H1 (cell line): ENCODE results near the gene NOL4L. TPM values are rescaled to one million over a fixed set of nuclear protein-coding genes. Genes with fewer than 3 reads are reported as not detected.

Source experiments
- CTCF ChIA-PET: fragments of 300-600 bp; sonication (Branson Sonifier 250); formaldehyde crosslinking; loops from one replicate; lab custom pipeline; 2021; ENCODE audit not compliant: partially characterized antibody; lab: Charles Lee
- POLR2A ChIA-PET: fragments of 300-600 bp; sonication (Branson Sonifier 250); formaldehyde crosslinking; loops from one replicate; lab custom pipeline; 2021; ENCODE audit warnings: inconsistent platforms; ENCODE audit not compliant: partially characterized antibody; lab: Charles Lee
- DNase-seq, 2 experiments: peaks; one replicate each; pipeline versions ENCODE4 v3.0.0 to v3.0.0-alpha.2; 2010 to 2022; ENCODE audit warnings: low spot score in 2 of 2, low read depth in 1 of 2, mixed read lengths in 1 of 2
- FAIRE-seq: peaks from 2 replicates; lab custom pipeline; 2011; peaks lifted over from hg19 to GRCh38; lab: Jason Lieb, UNC
- H2AFZ ChIP-seq: 2 replicates; pipeline ENCODE4 v1.8.1; 2012; ENCODE audit warnings: low read length, inconsistent platforms
- H2AK5ac ChIP-seq: 2 replicates; pipeline ENCODE4 v1.6.1; 2013; ENCODE audit warnings: low read depth, low read length
- H2BK120ac ChIP-seq: replicated peaks from 2 replicates; pipeline ENCODE3; 2013; ENCODE audit warnings: low read depth, low read length, inconsistent platforms
- H2BK12ac ChIP-seq: 2 replicates; pipeline ENCODE4 v1.6.1; 2013; ENCODE audit warnings: low read depth, low read length
- H2BK15ac ChIP-seq: 2 replicates; pipeline ENCODE4 v1.6.1; 2013; ENCODE audit warnings: low read length
- H2BK20ac ChIP-seq: 2 replicates; pipeline ENCODE4 v1.6.1; 2013; ENCODE audit warnings: low read length
- H2BK5ac ChIP-seq: 2 replicates; pipeline ENCODE4 v1.6.1; 2013; ENCODE audit warnings: low read depth, low read length
- H3K14ac ChIP-seq: 2 replicates; pipeline ENCODE4 v1.6.1; 2013; ENCODE audit warnings: inconsistent platforms; ENCODE audit not compliant: insufficient read length
- H3K18ac ChIP-seq: 2 replicates; pipeline ENCODE4 v1.6.1; 2013; ENCODE audit warnings: low read length; ENCODE audit errors: extremely low read depth
- H3K23ac ChIP-seq: 2 replicates; pipeline ENCODE4 v1.6.1; 2013; ENCODE audit warnings: inconsistent platforms; ENCODE audit not compliant: insufficient read length
- H3K23me2 ChIP-seq: 2 replicates; pipeline ENCODE4 v1.6.1; 2013; ENCODE audit warnings: low read depth, low read length
- H3K27ac ChIP-seq: 2 replicates; pipeline ENCODE4 v1.6.1; 2011; ENCODE audit warnings: low read depth, low read length, inconsistent platforms
- H3K27me3 ChIP-seq, 4 experiments: replicated peaks in 1 of 4; 1 replicate in 1 of 4; 2 replicates in 3 of 4; pipeline versions ENCODE4 v1.6.1 to v1.8.1; 2011 to 2013; ENCODE audit warnings: low read length in 3 of 4, mild to moderate bottlenecking in 3 of 4, inconsistent platforms in 2 of 4, mixed read lengths in 2 of 4, moderate library complexity in 1 of 4; ENCODE audit not compliant: control insufficient read depth in 3 of 4, insufficient read depth in 3 of 4; ENCODE audit errors: extremely low read depth in 1 of 4
- H3K36me3 ChIP-seq, 4 experiments: 2 replicates each; pipeline versions ENCODE4 v1.6.1 to v1.8.1; 2011 to 2013; ENCODE audit warnings: mild to moderate bottlenecking in 4 of 4, low read length in 3 of 4, moderate library complexity in 2 of 4, control low read depth in 1 of 4, inconsistent platforms in 1 of 4; ENCODE audit not compliant: insufficient read depth in 4 of 4, control insufficient read depth in 2 of 4
- H3K4ac ChIP-seq: replicated peaks from 2 replicates; pipeline ENCODE3; 2013; ENCODE audit warnings: low read length, low read depth, mixed read lengths, inconsistent platforms; ENCODE audit not compliant: insufficient read length
- H3K4me1 ChIP-seq, 4 experiments: replicated peaks in 1 of 4; 1 replicate in 1 of 4; 2 replicates in 3 of 4; pipeline versions ENCODE4 v1.6.1 to v1.8.1; 2011 to 2013; ENCODE audit warnings: low read length in 3 of 4, inconsistent platforms in 2 of 4, mixed read lengths in 1 of 4; ENCODE audit not compliant: insufficient read depth in 4 of 4, control insufficient read depth in 3 of 4
- H3K4me2 ChIP-seq, 2 experiments: 2 replicates each; pipeline versions ENCODE4 v1.6.1 to v1.8.1; 2011 to 2013; ENCODE audit warnings: low read depth in 2 of 2, low read length in 2 of 2, control low read depth in 1 of 2, inconsistent platforms in 1 of 2, mild to moderate bottlenecking in 1 of 2; ENCODE audit not compliant: insufficient read depth in 1 of 2
- H3K4me3 ChIP-seq, 4 experiments: fragments of 200-600, 300-600 bp in 1 of 4; sonication (generic), shearing (Covaris generic), sonication (Bioruptor Twin) in 1 of 4; 2 replicates each; pipeline versions ENCODE4 v1.5.1 to v1.8.1; 2011 to 2016; ENCODE audit warnings: low read length in 4 of 4, low read depth in 3 of 4, control low read depth in 2 of 4, inconsistent platforms in 2 of 4, mild to moderate bottlenecking in 2 of 4, mixed read lengths in 1 of 4, moderate library complexity in 1 of 4; ENCODE audit not compliant: insufficient read depth in 2 of 4; ENCODE audit errors: extremely low read depth in 1 of 4
- H3K56ac ChIP-seq: replicated peaks from 2 replicates; pipeline ENCODE3; 2013; ENCODE audit warnings: low read depth, mild to moderate bottlenecking, mixed read lengths, low read length, inconsistent platforms; ENCODE audit not compliant: insufficient read length
- H3K79me1 ChIP-seq: 2 replicates; pipeline ENCODE4 v1.6.1; 2013; ENCODE audit warnings: low read depth, low read length, control low read depth
- H3K79me2 ChIP-seq, 2 experiments: 2 replicates each; pipeline versions ENCODE4 v1.6.1 to v1.8.1; 2012 to 2013; ENCODE audit warnings: low read length in 2 of 2, mild to moderate bottlenecking in 2 of 2, inconsistent platforms in 1 of 2; ENCODE audit not compliant: insufficient read depth in 2 of 2, control insufficient read depth in 1 of 2
- H3K9ac ChIP-seq, 4 experiments: replicated peaks in 1 of 4; 1 replicate in 1 of 4; 2 replicates in 3 of 4; pipeline versions ENCODE4 v1.6.1 to v1.8.1; 2011 to 2013; ENCODE audit warnings: low read depth in 3 of 4, low read length in 3 of 4, control low read depth in 2 of 4, mild to moderate bottlenecking in 2 of 4, moderate library complexity in 2 of 4, inconsistent platforms in 1 of 4; ENCODE audit errors: extremely low read depth in 1 of 4
- H3K9me3 ChIP-seq, 2 experiments: 2 replicates each; pipeline versions ENCODE4 v1.6.1 to v1.8.1; 2012 to 2013; ENCODE audit warnings: mild to moderate bottlenecking in 2 of 2, moderate library complexity in 2 of 2, control low read depth in 1 of 2, inconsistent platforms in 1 of 2, low read depth in 1 of 2, low read length in 1 of 2, mixed read lengths in 1 of 2; ENCODE audit not compliant: insufficient read depth in 2 of 2
- H4K20me1 ChIP-seq, 2 experiments: replicated peaks in 1 of 2; 2 replicates each; pipeline versions ENCODE3 to v1.8.1; 2011 to 2013; ENCODE audit warnings: inconsistent platforms in 2 of 2, low read length in 2 of 2, mild to moderate bottlenecking in 1 of 2; ENCODE audit not compliant: insufficient read depth in 2 of 2, control insufficient read depth in 1 of 2
- H4K5ac ChIP-seq: 2 replicates; pipeline ENCODE4 v1.6.1; 2013; ENCODE audit warnings: low read length, low read depth, mixed read lengths, inconsistent platforms; ENCODE audit not compliant: insufficient read length
- H4K8ac ChIP-seq: 2 replicates; pipeline ENCODE4 v1.8.0; 2013; ENCODE audit warnings: mild to moderate bottlenecking, moderate library complexity, low read length, inconsistent platforms; ENCODE audit not compliant: insufficient read depth; ENCODE audit errors: extremely low read depth
- H4K91ac ChIP-seq: replicated peaks from 2 replicates; pipeline ENCODE3; 2013; ENCODE audit warnings: low read length, mixed read lengths, inconsistent platforms; ENCODE audit not compliant: insufficient read length
- ASH2L ChIP-seq: fragments of 200-600, 300-600 bp; sonication (generic); IDR thresholded peaks from one replicate; pipeline ENCODE4 v1.7.1; 2017; ENCODE audit warnings: low read length
- BACH1 ChIP-seq: IDR thresholded peaks from 2 replicates; pipeline ENCODE4 v1.6.1; 2012; ENCODE audit warnings: low read length, improper control_type of control experiment
- CREB1 ChIP-seq: IDR thresholded peaks from 2 replicates; pipeline ENCODE4 v1.6.1; 2012; ENCODE audit warnings: inconsistent platforms
- E2F6 ChIP-seq: IDR thresholded peaks from 2 replicates; pipeline ENCODE4 v1.6.1; 2012; ENCODE audit warnings: inconsistent platforms
- MAFK ChIP-seq: IDR thresholded peaks from 2 replicates; pipeline ENCODE4 v1.6.1; 2012; ENCODE audit warnings: low read depth, mild to moderate bottlenecking, improper control_type of control experiment, low read length
- POLR2A ChIP-seq, 2 experiments: IDR thresholded peaks; 1 replicate in 1 of 2; 2 replicates in 1 of 2; pipeline ENCODE4 v1.6.1; 2011; ENCODE audit warnings: low read depth in 2 of 2, low read length in 2 of 2, mild to moderate bottlenecking in 2 of 2; ENCODE audit errors: control extremely low read depth in 1 of 2
- POLR2AphosphoS5 ChIP-seq: IDR thresholded peaks from 2 replicates; pipeline ENCODE4 v1.6.1; 2011; ENCODE audit warnings: low read depth, low read length
- RBBP5 ChIP-seq: IDR thresholded peaks from 2 replicates; pipeline ENCODE4 v1.7.1; 2012; ENCODE audit warnings: low read depth, mild to moderate bottlenecking, inconsistent platforms, low read length, moderate library complexity, borderline replicate concordance
- RXRA ChIP-seq: IDR thresholded peaks from 2 replicates; pipeline ENCODE4 v1.6.1; 2011; ENCODE audit warnings: low read depth, mild to moderate bottlenecking, low read length, moderate library complexity; ENCODE audit not compliant: insufficient read depth
- TCF12 ChIP-seq: IDR thresholded peaks from 2 replicates; pipeline ENCODE4 v1.6.1; 2011; ENCODE audit warnings: low read depth, mild to moderate bottlenecking, low read length
- WGBS, 2 experiments: shearing (Covaris generic) in 1 of 2; methylation state at CpG; one replicate each; pipeline versions ENCODE4 v1.1.6 to v1.1.7; 2013 to 2015; ENCODE audit warnings: low lambda C conversion rate in 2 of 2, mixed read lengths in 2 of 2, inconsistent platforms in 1 of 2, low coverage in 1 of 2, missing lambda C conversion rate in 1 of 2; ENCODE audit not compliant: insufficient replicate concordance in 2 of 2, insufficient coverage in 1 of 2, insufficient read length in 1 of 2; ENCODE audit errors: extremely low coverage in 1 of 2, missing lambda C conversion rate in 1 of 2; 5-methylcytosine and 5-hydroxymethylcytosine counted together
- polyA plus RNA-seq, 7 experiments: library from polyadenylated mRNA; depleted of rRNA in 3 of 7; stranded (reverse) in 5 of 7; unstranded in 2 of 7; fragments of >200 nt in 5 of 7; fragments of 200-250 nt in 2 of 7; gene quantifications; 1 replicate in 5 of 7; 2 replicates in 1 of 7; 4 replicates in 1 of 7; pipeline versions ENCODE4 v1.2.1 to v1.2.3, GENCODE V29; 2011 to 2013; ENCODE audit warnings: missing spikeins in 2 of 7, mixed read lengths in 2 of 7
- total RNA-seq: library from RNA; stranded (reverse); fragmentation: NEBNext Ultra II Directional; extraction: Animal tissue kit (Norgen Biotek cat#: 25700); gene quantifications from 2 replicates; pipeline ENCODE4 v1.2.1, GENCODE V29; 2021

The NOL4L gene
- total and polyA plus RNA-seq, 2 of the 8 experiments (the other 6 are each of a cell fraction or from before 2014, with no cell fraction given): 15.3 to 23.7 TPM

GRCh38 chr20:32493356-32493755 is 91.8 kb downstream of the NOL4L start:
- Histone ChIP-seq H3K27me3 (no peaks in the 10 kb centered on the region), H3K9ac (no peak overlapping the region), H3K23me2 (no peaks in the 10 kb centered on the region), H3K18ac (no peak overlapping the region), H2BK5ac (no peak overlapping the region), H3K9me3 (peaks cover 0 to under 1% of the 10 kb centered on the region in 2 experiments; a peak in 1 of 4 replicates), H2BK120ac (no peak overlapping the region), H3K4me2 (no peak overlapping the region), H2BK20ac (no peak overlapping the region), H3K23ac (no peak overlapping the region), H2AFZ (no peak overlapping the region), H4K8ac (no peak overlapping the region), H3K79me1 (no peaks in the 10 kb centered on the region), H4K5ac (no peak overlapping the region), H2BK12ac (no peak overlapping the region), H3K27ac (no peak overlapping the region), H3K36me3 (no peaks in the 10 kb centered on the region), H4K20me1 (no peaks in the 10 kb centered on the region), H3K4me3 (no peak overlapping the region), H2AK5ac (no peak overlapping the region), H2BK15ac (no peak overlapping the region), H3K79me2 (no peaks in the 10 kb centered on the region), H3K4ac (no peak overlapping the region), H3K4me1 (peaks cover 0 to 10% (median 10%) of the 10 kb centered on the region in 4 experiments; a peak in 6 of 7 replicates), H3K56ac (no peak overlapping the region), H3K14ac (no peak overlapping the region), H4K91ac (no peak overlapping the region)
- ChIA-PET CTCF (interaction anchor here (0.8 to 1.5 kb wide), 3 partner anchors 9 to 28 kb away, joined by 3 to 4 read pairs (median 3); no protein-coding TSS in a partner anchor), POLR2A (interaction anchor here (1.3 to 1.5 kb wide), 2 partner anchors 8 to 50 kb away, joined by 3 to 5 read pairs; no protein-coding TSS in a partner anchor)
- WGBS, 2 experiments: 92% methylated on average over 10 of the region's 10 CpGs; no CpG with 5 or more reads in 1 of the 2 experiments
- TF ChIP-seq POLR2A (IDR thresholded peaks at IDR 0.05; ENCODE audit: control extremely low read depth in 1 of 2, low read depth in 2 of 2, low read length in 2 of 2) (no peak), MAFK (no peak), E2F6 (no peak), RBBP5 (no peak), RXRA (no peak), CREB1 (no peak), POLR2AphosphoS5 (no peak), BACH1 (no peak), TCF12 (no peak), ASH2L (no peak)
- DNase-seq (no peak), FAIRE-seq (no peak)
